Raji (cell line): ENCODE measurements around the gene BTBD2.
A peak's percentile ranks its signal among the peaks of the same experiment; 100 is the strongest.

Source experiments
- POLR2A ChIP-seq: IDR thresholded peaks from 2 replicates; pipeline ENCODE4 v1.6.1; 2011; ENCODE audit warnings: low read depth, low read length, control low read depth; ENCODE audit not compliant: insufficient read depth

The BTBD2 gene

GRCh38 chr19:2014731-2015607 lies 545 bp downstream of the BTBD2 start:
- peak; percentile 23; the same call in 1 of the 2 replicates for TF ChIP-seq POLR2A

GRCh38 chr19:2014131-2014571 lies 1.4 kb downstream of the BTBD2 start:
- no peak for TF ChIP-seq POLR2A

GRCh38 chr19:2013683-2013961 lies 1.9 kb downstream of the BTBD2 start:
- no peak for TF ChIP-seq POLR2A

- no peak for TF ChIP-seq POLR2A
Measured at GRCh38 chr19:2012941-2013682, 2.4 kb downstream of the BTBD2 start.

GRCh38 chr19:2011169-2011568 lies 4.3 kb downstream of the BTBD2 start:
- no peak for TF ChIP-seq POLR2A

- TF ChIP-seq POLR2A = no peak
Measured at GRCh38 chr19:2010135-2010668, 5.3 kb downstream of the BTBD2 start.

- no peak for TF ChIP-seq POLR2A
Measured at GRCh38 chr19:2003874-2004273, 11.6 kb downstream of the BTBD2 start.

GRCh38 chr19:1999856-2000515 lies 15.5 kb downstream of the BTBD2 start:
- no peak for TF ChIP-seq POLR2A

GRCh38 chr19:1998712-1999708 lies 16.5 kb downstream of the BTBD2 start:
- no peak for TF ChIP-seq POLR2A

- TF ChIP-seq POLR2A = no peak
Measured at GRCh38 chr19:1997353-1998233, 17.9 kb downstream of the BTBD2 start.

- no peak for TF ChIP-seq POLR2A
Measured at GRCh38 chr19:1992759-1993260, 22.7 kb downstream of the BTBD2 start.

GRCh38 chr19:1991018-1991913 lies 24.2 kb downstream of the BTBD2 start:
- no peak for TF ChIP-seq POLR2A
